ENCODE measurements around the gene NTN1.

- TF ChIP-seq CTCF (conservative IDR thresholded peaks at IDR 0.05) (no peak), ZFX (IDR thresholded peaks at IDR 0.05) (no peak)
These were observed 80.0 kb downstream of the NTN1 start for GRCh38 chr17:9101356-9101755.

Measured in C4-2B (cell line).